GM23248 (cell line): ENCODE measurements around the gene REXO5. TPM values are rescaled to one million over a fixed set of nuclear protein-coding genes. Genes with fewer than 3 reads are reported as not detected.
A peak's percentile ranks its signal among the peaks of the same experiment; 100 is the strongest.

ENCODE experiments used
- DNase-seq: peaks from one replicate; pipeline ENCODE4 v3.0.0-alpha.2; 2015
- H2AFZ ChIP-seq: fragments of 200-600 bp; sonication (generic); 2 replicates; pipeline ENCODE4 v1.6.1; 2016; ENCODE audit warnings: antibody characterized with exemption
- H3F3A ChIP-seq: fragments of 200-600 bp; sonication (generic); 2 replicates; pipeline ENCODE4 v1.6.1; 2016; ENCODE audit warnings: mild to moderate bottlenecking, antibody characterized with exemption, mixed run types; ENCODE audit not compliant: insufficient read depth
- H3K27ac ChIP-seq: fragments of 200-600 bp; sonication (generic); 2 replicates; pipeline ENCODE4 v1.5.1; 2016; ENCODE audit warnings: mild to moderate bottlenecking
- H3K27me3 ChIP-seq: fragments of 200-600 bp; sonication (generic); replicated peaks from 2 replicates; pipeline ENCODE4 v1.6.1; 2016; ENCODE audit warnings: mild to moderate bottlenecking; ENCODE audit not compliant: insufficient read depth
- H3K36me3 ChIP-seq: fragments of 200-600 bp; sonication (generic); 2 replicates; pipeline ENCODE4 v1.6.1; 2016; ENCODE audit warnings: low read depth, mild to moderate bottlenecking
- H3K4me1 ChIP-seq: fragments of 200-600 bp; sonication (generic); 2 replicates; pipeline ENCODE4 v1.6.1; 2016; ENCODE audit warnings: mild to moderate bottlenecking; ENCODE audit not compliant: insufficient read depth
- H3K4me2 ChIP-seq: fragments of 200-600 bp; sonication (generic); one replicate; pipeline ENCODE4 v1.6.1; 2016; ENCODE audit warnings: mild to moderate bottlenecking; ENCODE audit not compliant: unreplicated experiment
- H3K4me3 ChIP-seq: fragments of 200-600 bp; sonication (generic); 2 replicates; pipeline ENCODE4 v1.5.1; 2016; ENCODE audit warnings: mild to moderate bottlenecking
- H3K79me2 ChIP-seq: fragments of 200-600 bp; sonication (generic); 2 replicates; pipeline ENCODE4 v1.6.1; 2016; ENCODE audit warnings: mild to moderate bottlenecking; ENCODE audit not compliant: insufficient read depth
- H3K9ac ChIP-seq: fragments of 200-600 bp; sonication (generic); 2 replicates; pipeline ENCODE4 v1.6.1; 2016; ENCODE audit warnings: mild to moderate bottlenecking
- H3K9me2 ChIP-seq: fragments of 200-600 bp; sonication (generic); 2 replicates; pipeline ENCODE4 v1.6.1; 2016; ENCODE audit warnings: mixed run types, mild to moderate bottlenecking, moderate library complexity; ENCODE audit not compliant: insufficient read depth
- H3K9me3 ChIP-seq: fragments of 200-600 bp; sonication (generic); one replicate; pipeline ENCODE4 v1.6.1; 2017; ENCODE audit warnings: low read depth
- H4K20me1 ChIP-seq: fragments of 200-600 bp; sonication (generic); 2 replicates; pipeline ENCODE4 v1.6.0; 2016; ENCODE audit not compliant: insufficient read depth
- EZH2 ChIP-seq: fragments of 200-600 bp; sonication (generic); IDR thresholded peaks from 2 replicates; pipeline ENCODE4 v1.6.1; 2018; ENCODE audit warnings: antibody characterized with exemption, mild to moderate bottlenecking; ENCODE audit not compliant: insufficient read depth, poor library complexity, severe bottlenecking
- EZH2phosphoT487 ChIP-seq: fragments of 200-600 bp; sonication (generic); IDR thresholded peaks from 2 replicates; pipeline ENCODE4 v1.6.1; 2018; ENCODE audit warnings: antibody characterized with exemption, moderate library complexity, mild to moderate bottlenecking, low read depth; ENCODE audit not compliant: insufficient read depth
- whole genome bisulfite sequencing, 2 experiments: methylation state at CpG; one replicate each; pipeline ENCODE4 v1.1.6; 2015 to 2017; ENCODE audit warnings: low lambda C conversion rate in 2 of 2, low coverage in 1 of 2; ENCODE audit errors: missing lambda C conversion rate in 2 of 2; 5-methylcytosine and 5-hydroxymethylcytosine counted together
- in situ Hi-C: fragments of 300-500 bp; cut with MboI; formaldehyde crosslinking; loops from 2 replicates; pipeline ENCODE4 v1.15.0; 2020
- polyA plus RNA-seq: library from polyadenylated mRNA; unstranded; fragments of >200 nt; fragmentation: Nextera tagmentation; extraction: Ambion mirVana; gene quantifications from 2 replicates; pipeline ENCODE4 v1.2.1, GENCODE V29; 2016
- total RNA-seq: library from RNA; depleted of rRNA; stranded (reverse); fragments of >200 nt; shearing (Covaris generic); gene quantifications from 2 replicates; pipeline ENCODE4 v1.2.3, GENCODE V29; 2014

Gene REXO5
- total and polyA plus RNA-seq, 2 experiments from 2014 or later, result 3.5 to 7.0 TPM

DNA sequence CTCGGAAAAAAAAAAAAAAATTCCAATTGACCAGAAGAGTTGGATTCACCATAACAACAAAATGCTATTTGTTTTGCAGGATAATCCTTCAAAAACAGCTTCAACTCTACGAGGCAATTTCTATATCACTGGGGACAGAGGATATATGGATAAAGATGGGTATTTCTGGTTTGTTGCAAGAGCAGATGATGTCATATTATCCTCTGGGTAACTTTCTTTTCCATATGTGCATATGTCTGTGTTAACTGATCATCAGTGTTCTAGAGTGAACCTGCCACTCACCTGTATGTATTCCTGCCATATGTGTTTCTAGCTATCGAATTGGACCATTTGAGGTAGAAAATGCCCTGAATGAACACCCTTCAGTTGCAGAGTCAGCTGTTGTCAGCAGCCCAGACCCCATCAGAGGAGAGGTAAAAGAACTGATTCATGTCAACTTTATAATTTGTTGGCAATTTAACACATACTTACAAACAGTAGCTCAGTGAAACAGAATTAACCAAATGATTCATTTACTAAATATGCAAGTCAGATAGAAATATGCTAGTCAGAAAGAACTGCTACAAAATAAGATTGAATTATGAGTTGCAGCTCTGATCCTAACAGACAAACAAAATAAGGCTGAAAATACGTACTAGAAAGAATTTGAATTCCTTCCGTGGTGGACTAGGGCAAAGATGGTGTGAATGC, 14.3 kb upstream of the REXO5 start:
- Histone ChIP-seq H3K27me3 (no peaks in the 10 kb centered on the region), H3K9me2 (no peaks in the 10 kb centered on the region), H3K4me3 (no peak overlapping the region), H3K27ac (no peak overlapping the region), H3K36me3 (no peaks in the 10 kb centered on the region), H3K79me2 (no peaks in the 10 kb centered on the region), H2AFZ (no peak overlapping the region), H3K4me1 (no peaks in the 10 kb centered on the region), H4K20me1 (no peaks in the 10 kb centered on the region), H3K9me3 (no peaks in the 10 kb centered on the region), H3K4me2 (no peak overlapping the region), H3F3A (no peaks in the 10 kb centered on the region), H3K9ac (no peak overlapping the region)
- no peak for TF ChIP-seq EZH2
- no peak for TF ChIP-seq EZH2phosphoT487
- in situ Hi-C loops, result no loop called here
- DNase-seq, result peak; percentile 7
- WGBS, 2 experiments, result 93 to 97% methylated on average over 5 of the region's 5 CpGs

GRCh38 chr16:20798364-20798763, 8.0 kb upstream of the REXO5 start:
- H3K36me3 ChIP-seq, result peaks cover 11% of the 10 kb centered on the region
- no peak overlapping the region for H3K4me3 ChIP-seq
- no peak for DNase-seq
- peaks cover 3% of the 10 kb centered on the region for H3F3A ChIP-seq
- peaks cover 7% of the 10 kb centered on the region; the same call in 1 of the 2 replicates for H3K4me1 ChIP-seq
- in situ Hi-C loops, result no loop called here
- no peaks in the 10 kb centered on the region for H4K20me1 ChIP-seq
- no peak overlapping the region for H3K4me2 ChIP-seq
- WGBS, 2 experiments, result 72 to 79% methylated on average over 2 of the region's 2 CpGs
- no peak overlapping the region for H3K27ac ChIP-seq
- H3K79me2 ChIP-seq, result no peaks in the 10 kb centered on the region
- H3K9ac ChIP-seq, result no peak overlapping the region
- no peaks in the 10 kb centered on the region for H3K9me3 ChIP-seq
- TF ChIP-seq EZH2, result no peak
- TF ChIP-seq EZH2phosphoT487, result no peak
- no peaks in the 10 kb centered on the region for H3K27me3 ChIP-seq
- no peaks in the 10 kb centered on the region for H3K9me2 ChIP-seq
- H2AFZ ChIP-seq, result no peak overlapping the region

DNA sequence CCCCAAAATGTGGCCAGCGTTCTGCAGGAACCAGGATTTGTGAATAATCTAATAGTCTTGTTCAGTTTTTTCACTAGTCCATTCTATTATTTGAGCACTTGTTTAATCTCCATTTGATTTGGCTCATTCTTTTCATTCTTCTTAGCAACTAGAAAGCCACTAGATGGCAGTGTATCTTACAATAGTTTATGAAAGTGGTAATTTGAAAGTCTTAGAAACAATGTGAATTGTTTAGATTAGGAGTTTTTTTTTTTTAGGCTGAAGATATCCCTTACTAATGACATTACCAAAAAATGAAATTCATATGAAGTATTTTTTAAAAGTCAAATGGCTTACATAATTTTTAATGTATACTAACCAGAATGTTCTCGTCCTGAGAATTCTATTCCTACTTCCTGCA, 6.7 kb upstream of the REXO5 start:
- WGBS, 2 experiments, result 49 to 54% methylated on average over 2 of the region's 2 CpGs
- Histone ChIP-seq H3K36me3 (peaks cover 11% of the 10 kb centered on the region), H3K4me3 (no peak overlapping the region), H3K79me2 (no peaks in the 10 kb centered on the region), H3K4me1 (peaks cover 12% of the 10 kb centered on the region; the same call in 1 of the 2 replicates), H2AFZ (no peak overlapping the region), H3K27ac (no peak overlapping the region), H3K9me3 (no peaks in the 10 kb centered on the region), H3K9me2 (no peaks in the 10 kb centered on the region), H3K9ac (no peak overlapping the region), H4K20me1 (no peaks in the 10 kb centered on the region), H3K4me2 (no peak overlapping the region), H3K27me3 (no peaks in the 10 kb centered on the region), H3F3A (peaks cover 12% of the 10 kb centered on the region)
- DNase-seq, result peak; percentile 72
- TF ChIP-seq EZH2phosphoT487 (no peak), EZH2 (no peak)
- in situ Hi-C loops, result no loop called here

DNA sequence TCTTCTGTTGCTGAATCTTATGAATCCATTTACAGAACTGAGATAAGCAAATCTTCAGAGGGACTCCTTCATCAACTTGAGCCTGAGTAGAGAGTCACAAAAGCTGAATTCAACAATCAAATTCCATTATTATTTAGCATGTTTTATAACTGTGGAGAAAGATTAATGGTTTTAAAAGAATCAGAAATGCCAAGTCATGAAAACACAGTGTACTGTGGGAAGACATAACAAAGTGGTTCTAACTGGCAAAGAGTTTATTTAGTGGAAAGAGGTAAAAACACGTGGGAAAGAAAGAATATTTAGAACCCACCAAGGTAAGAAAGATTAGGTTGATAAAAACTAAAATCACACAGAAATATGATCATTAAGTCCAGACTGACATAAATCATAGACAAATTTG, 5.0 kb upstream of the REXO5 start:
- Histone ChIP-seq H3K4me3 (no peak overlapping the region), H4K20me1 (no peaks in the 10 kb centered on the region), H3K9me2 (no peaks in the 10 kb centered on the region), H3K27ac (no peak overlapping the region), H3K79me2 (peaks cover 7% of the 10 kb centered on the region; the same call in 1 of the 2 replicates), H3K9me3 (no peaks in the 10 kb centered on the region), H3K27me3 (no peaks in the 10 kb centered on the region), H3K4me2 (no peak overlapping the region), H3K36me3 (peaks cover 11% of the 10 kb centered on the region), H3K9ac (no peak overlapping the region), H2AFZ (no peak overlapping the region), H3K4me1 (peaks cover 12% of the 10 kb centered on the region; the same call in 1 of the 2 replicates), H3F3A (peaks cover 12% of the 10 kb centered on the region)
- DNase-seq, result no peak
- in situ Hi-C loops, result no loop called here
- WGBS, 2 experiments, result 78 to 86% methylated on average over 1 of the region's 1 CpG
- no peak for TF ChIP-seq EZH2
- TF ChIP-seq EZH2phosphoT487, result no peak

DNA sequence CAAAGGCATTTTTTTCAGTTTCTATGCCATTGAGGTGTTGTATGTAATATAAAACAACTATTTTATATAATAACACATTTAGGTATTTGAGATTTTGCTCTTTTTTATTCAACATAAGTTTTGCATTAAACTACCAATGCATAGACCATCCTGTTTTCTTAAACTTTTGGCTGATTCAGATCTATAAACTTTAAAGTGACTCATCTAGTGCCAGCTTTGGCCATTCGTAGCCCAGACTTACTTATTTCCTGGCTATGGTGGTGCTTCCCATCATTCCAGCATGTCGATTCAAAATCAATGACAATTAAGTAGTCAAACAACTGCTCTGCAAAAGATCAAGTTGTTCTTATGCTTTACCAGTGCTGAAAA, 3.2 kb upstream of the REXO5 start:
- 0 out of 2 replicates have a peak overlapping the region, but pooled peaks have one; percentile 2 for H3K27ac ChIP-seq
- no peak overlapping the region for H3K4me3 ChIP-seq
- no peaks in the 10 kb centered on the region for H3K9me2 ChIP-seq
- H3F3A ChIP-seq, result peaks cover 21% of the 10 kb centered on the region
- H3K9ac ChIP-seq, result no peak overlapping the region
- TF ChIP-seq EZH2 (no peak), EZH2phosphoT487 (no peak)
- peak; percentile 70 for DNase-seq
- peak overlapping the region; percentile 30 for H3K4me2 ChIP-seq
- peaks cover 11% of the 10 kb centered on the region for H3K36me3 ChIP-seq
- no peaks in the 10 kb centered on the region for H3K27me3 ChIP-seq
- peak overlapping the region; percentile 56; the same call in 1 of the 2 replicates for H2AFZ ChIP-seq
- H3K9me3 ChIP-seq, result no peaks in the 10 kb centered on the region
- peaks cover 7% of the 10 kb centered on the region; the same call in 1 of the 2 replicates for H3K79me2 ChIP-seq
- in situ Hi-C loops, result no loop called here
- peaks cover 12% of the 10 kb centered on the region; the same call in 1 of the 2 replicates for H3K4me1 ChIP-seq
- WGBS, 2 experiments, result 17% methylated on average over 2 of the region's 2 CpGs
- no peaks in the 10 kb centered on the region for H4K20me1 ChIP-seq
